NCI-H2081 treated with DMSO at 0.1 percent for 48 hours (cell line): ENCODE data around the gene KRTAP10-5.

ENCODE experiments used
- DNase-seq: peaks from one replicate; lab custom pipeline; 2025; lab: John Stamatoyannopoulos, UW

KRTAP10-5 gene

GRCh38 chr21:44549525-44550211, 30.7 kb downstream of the KRTAP10-5 start:
- DNase-seq = no peak

- DNase-seq = no peak
These were observed 31.5 kb downstream of the KRTAP10-5 start for GRCh38 chr21:44548922-44549321.

GRCh38 chr21:44548381-44548780, 32.0 kb downstream of the KRTAP10-5 start:
- no peak for DNase-seq

- no peak for DNase-seq
These were observed 32.6 kb downstream of the KRTAP10-5 start for GRCh38 chr21:44547656-44548331.

GRCh38 chr21:44544566-44544965, 35.8 kb downstream of the KRTAP10-5 start:
- DNase-seq = no peak

GRCh38 chr21:44542716-44543115, 37.7 kb downstream of the KRTAP10-5 start:
- no peak for DNase-seq

- DNase-seq = no peak
These were observed 39.6 kb downstream of the KRTAP10-5 start for GRCh38 chr21:44540741-44541288.

GRCh38 chr21:44539991-44540666, 40.3 kb downstream of the KRTAP10-5 start, which contains the start of gene KRTAP10-1:
Gene KRTAP10-1 (minus strand): TSS chr21:44540195. CDS start chr21:44540150, 45 bp downstream.
- no peak for DNase-seq

GRCh38 chr21:44539046-44539445, 41.4 kb downstream of the KRTAP10-5 start:
- no peak for DNase-seq

GRCh38 chr21:44537930-44538911, 42.2 kb downstream of the KRTAP10-5 start:
- no peak for DNase-seq

- no peak for DNase-seq
These were observed 44.4 kb downstream of the KRTAP10-5 start for GRCh38 chr21:44535963-44536362.

- DNase-seq = no peak
These were observed 45.7 kb downstream of the KRTAP10-5 start for GRCh38 chr21:44534688-44535087.

- DNase-seq = no peak
These were observed 46.3 kb downstream of the KRTAP10-5 start for GRCh38 chr21:44533891-44534627.

- no peak for DNase-seq
These were observed 47.1 kb downstream of the KRTAP10-5 start for GRCh38 chr21:44533121-44533890.

- DNase-seq = no peak
These were observed 47.7 kb downstream of the KRTAP10-5 start for GRCh38 chr21:44532712-44533111.

GRCh38 chr21:44531606-44532564, 48.5 kb downstream of the KRTAP10-5 start:
- DNase-seq = no peak

- DNase-seq = no peak
These were observed 49.4 kb downstream of the KRTAP10-5 start for GRCh38 chr21:44530903-44531605.
